Measurements from ENCODE around the gene ID3.

The ID3 gene

DNA sequence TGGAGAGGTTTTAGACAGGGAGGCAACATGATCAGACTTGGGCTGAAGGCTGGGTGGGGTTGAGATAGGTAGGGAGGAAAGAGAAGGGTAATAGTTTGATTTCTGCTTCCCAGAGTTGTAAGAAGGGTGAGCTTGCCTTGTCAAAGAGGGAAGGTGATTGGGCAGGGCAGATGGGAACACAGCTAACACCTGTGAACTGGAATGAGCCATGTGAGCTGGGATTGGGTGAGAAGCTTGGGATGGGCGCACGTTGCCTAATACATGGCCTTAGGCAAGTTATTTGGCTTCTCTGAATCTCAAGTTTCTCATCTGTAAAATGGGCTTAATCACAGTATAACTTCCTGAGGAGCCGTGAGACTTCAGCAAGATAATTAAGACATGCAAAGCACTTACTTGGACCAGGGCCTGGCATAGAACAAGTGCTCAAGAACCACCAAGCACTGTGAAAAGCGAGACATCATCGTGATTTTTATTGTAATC is 33.8 kb upstream of the ID3 start:
- Histone ChIP-seq H3K4me1 (no peaks in the 10 kb centered on the region), H3K79me2 (no peaks in the 10 kb centered on the region), H3K9ac (no peak overlapping the region), H3K4me3 (ENCODE audit: low read depth, low read length) (no peak overlapping the region), H3K9me3 (ENCODE audit: control insufficient read depth, low read length) (no peaks in the 10 kb centered on the region), H3K27ac (no peak overlapping the region), H3K27me3 (ENCODE audit: control insufficient read depth, insufficient read depth, low read length) (no peaks in the 10 kb centered on the region), H2AFZ (no peak overlapping the region), H3K4me2 (ENCODE audit: low read length) (no peak overlapping the region), H3K36me3 (ENCODE audit: control insufficient read depth, insufficient read depth, low read length) (no peaks in the 10 kb centered on the region)
- TF ChIP-seq, protein P1, sequence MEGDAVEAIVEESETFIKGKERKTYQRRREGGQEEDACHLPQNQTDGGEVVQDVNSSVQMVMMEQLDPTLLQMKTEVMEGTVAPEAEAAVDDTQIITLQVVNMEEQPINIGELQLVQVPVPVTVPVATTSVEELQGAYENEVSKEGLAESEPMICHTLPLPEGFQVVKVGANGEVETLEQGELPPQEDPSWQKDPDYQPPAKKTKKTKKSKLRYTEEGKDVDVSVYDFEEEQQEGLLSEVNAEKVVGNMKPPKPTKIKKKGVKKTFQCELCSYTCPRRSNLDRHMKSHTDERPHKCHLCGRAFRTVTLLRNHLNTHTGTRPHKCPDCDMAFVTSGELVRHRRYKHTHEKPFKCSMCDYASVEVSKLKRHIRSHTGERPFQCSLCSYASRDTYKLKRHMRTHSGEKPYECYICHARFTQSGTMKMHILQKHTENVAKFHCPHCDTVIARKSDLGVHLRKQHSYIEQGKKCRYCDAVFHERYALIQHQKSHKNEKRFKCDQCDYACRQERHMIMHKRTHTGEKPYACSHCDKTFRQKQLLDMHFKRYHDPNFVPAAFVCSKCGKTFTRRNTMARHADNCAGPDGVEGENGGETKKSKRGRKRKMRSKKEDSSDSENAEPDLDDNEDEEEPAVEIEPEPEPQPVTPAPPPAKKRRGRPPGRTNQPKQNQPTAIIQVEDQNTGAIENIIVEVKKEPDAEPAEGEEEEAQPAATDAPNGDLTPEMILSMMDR (IDR thresholded peaks at IDR 0.05) = no peak

DNA sequence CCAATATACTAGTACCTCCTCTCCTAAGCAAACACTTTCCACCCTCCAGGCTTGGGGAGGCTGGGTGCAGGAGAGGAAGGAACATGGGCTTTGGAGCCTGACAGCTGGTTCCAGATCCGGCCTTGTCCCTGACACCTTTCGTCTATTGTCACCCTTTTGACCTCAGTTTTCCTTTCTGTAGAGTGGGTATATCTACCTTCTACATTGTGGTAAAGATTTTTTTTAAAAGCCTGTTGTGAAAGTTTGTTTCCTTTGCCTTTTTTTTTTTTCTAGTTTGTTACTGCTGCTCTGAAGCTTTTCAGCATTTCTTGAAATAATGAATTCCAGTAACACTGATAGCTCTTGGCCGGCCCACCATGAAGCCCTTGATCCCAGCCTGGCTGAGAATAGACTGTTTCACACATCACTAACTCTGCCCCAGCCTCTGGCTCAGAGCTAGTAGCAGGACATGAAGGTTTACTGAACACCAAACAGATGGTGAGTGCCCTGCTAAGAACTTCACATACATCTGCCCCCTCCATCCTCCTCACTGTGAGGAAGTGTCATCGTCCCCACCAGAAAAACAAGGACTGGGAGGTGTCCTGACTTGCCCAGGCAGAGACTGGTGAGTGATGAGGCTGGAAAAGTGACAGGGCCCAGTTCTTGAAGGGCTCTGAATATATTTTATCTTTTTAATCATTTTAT is 33.0 kb upstream of the ID3 start:
- Histone ChIP-seq H3K27ac (no peak overlapping the region), H3K4me2 (ENCODE audit: low read length) (no peak overlapping the region), H2AFZ (no peak overlapping the region), H3K4me1 (no peaks in the 10 kb centered on the region), H3K4me3 (ENCODE audit: low read depth, low read length) (no peak overlapping the region), H3K36me3 (ENCODE audit: control insufficient read depth, insufficient read depth, low read length) (no peaks in the 10 kb centered on the region), H3K9ac (no peak overlapping the region), H3K9me3 (ENCODE audit: control insufficient read depth, low read length) (no peaks in the 10 kb centered on the region), H3K79me2 (no peaks in the 10 kb centered on the region), H3K27me3 (ENCODE audit: control insufficient read depth, insufficient read depth, low read length) (no peaks in the 10 kb centered on the region)
- TF ChIP-seq, protein P1 (IDR thresholded peaks at IDR 0.05) = no peak

DNA sequence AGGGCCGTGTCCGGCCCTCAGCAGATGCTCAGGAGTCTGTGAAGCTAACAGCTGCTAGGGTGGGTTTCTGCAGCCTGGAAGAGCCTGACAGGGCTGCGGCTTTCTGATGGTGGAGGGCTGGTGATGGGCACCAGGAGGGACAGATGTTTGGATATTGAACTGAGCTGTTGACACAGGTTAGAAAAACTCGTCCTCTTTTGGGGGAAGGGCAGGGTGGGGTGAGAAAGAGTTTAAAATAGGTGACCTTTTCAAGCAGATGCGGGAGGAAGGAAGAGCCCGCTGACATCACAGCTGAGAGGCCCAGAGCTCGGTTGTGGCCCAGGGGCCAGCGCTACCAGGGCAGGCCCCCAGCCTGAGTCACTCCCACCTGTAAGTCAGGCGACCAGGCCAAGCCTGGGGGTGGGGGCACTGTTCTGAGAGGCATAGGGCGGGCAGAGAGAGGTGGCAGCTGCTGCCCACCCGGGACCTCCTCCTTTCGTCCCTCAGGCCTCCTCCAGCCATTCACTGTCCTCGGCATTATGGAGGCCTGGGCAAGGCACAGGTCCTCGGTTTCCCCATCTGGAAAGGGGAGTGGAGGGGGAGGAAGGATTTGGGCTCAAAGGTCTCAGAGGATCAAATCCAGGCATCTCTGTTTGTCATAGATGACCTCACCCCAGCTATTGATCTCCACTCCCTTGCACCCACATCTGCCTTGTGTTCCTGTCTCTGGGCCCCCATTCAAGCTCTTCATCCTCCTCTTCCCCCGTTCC is 32.3 kb upstream of the ID3 start:
- no peaks in the 10 kb centered on the region for H3K4me1 ChIP-seq
- H2AFZ ChIP-seq = no peak overlapping the region
- no peaks in the 10 kb centered on the region for H3K9me3 ChIP-seq (ENCODE audit: control insufficient read depth, low read length)
- no peak overlapping the region for H3K4me2 ChIP-seq (ENCODE audit: low read length)
- TF ChIP-seq, protein P1 (IDR thresholded peaks at IDR 0.05) = no peak
- no peaks in the 10 kb centered on the region for H3K36me3 ChIP-seq (ENCODE audit: control insufficient read depth, insufficient read depth, low read length)
- H3K27ac ChIP-seq = no peak overlapping the region
- no peaks in the 10 kb centered on the region for H3K79me2 ChIP-seq
- no peak overlapping the region for H3K9ac ChIP-seq
- no peak overlapping the region for H3K4me3 ChIP-seq (ENCODE audit: low read depth, low read length)
- H3K27me3 ChIP-seq (ENCODE audit: control insufficient read depth, insufficient read depth, low read length) = no peaks in the 10 kb centered on the region

DNA sequence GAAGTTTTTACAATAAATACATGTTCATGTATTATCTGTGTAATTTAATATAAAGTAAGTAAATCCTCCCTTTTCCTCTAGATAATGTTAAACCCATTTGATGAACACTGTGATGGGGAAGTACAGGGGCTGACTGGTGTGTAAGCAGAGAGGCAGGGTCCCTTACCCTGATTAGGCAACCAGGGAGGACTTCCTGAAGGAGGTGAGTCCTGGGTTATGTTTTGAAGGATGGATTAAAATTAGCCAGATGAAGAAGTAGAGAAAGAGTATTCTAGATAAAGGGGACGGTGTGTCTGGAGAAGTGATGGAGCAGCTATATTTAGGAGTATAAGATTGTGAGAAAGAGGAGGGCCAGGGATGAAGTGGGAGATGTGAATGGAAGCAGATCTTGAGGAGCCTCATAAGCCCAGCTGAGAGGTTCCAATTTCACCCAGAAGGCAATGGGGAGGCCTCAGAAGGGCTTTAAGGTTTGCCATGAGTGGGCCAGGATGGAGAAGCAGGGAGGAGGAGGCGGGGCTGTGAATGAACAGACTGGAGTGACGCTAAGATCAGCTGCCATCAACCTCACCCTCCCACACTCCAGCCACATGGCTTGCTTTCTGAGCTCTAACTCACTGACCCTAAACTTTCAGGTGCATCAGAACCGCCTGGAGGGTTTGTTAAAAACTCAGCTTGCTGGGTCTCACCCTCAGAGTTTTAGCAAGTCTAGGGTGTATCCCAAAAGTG is 30.9 kb upstream of the ID3 start:
- TF ChIP-seq, protein P1 (IDR thresholded peaks at IDR 0.05) = no peak
- Histone ChIP-seq H3K9me3 (ENCODE audit: control insufficient read depth, low read length) (no peaks in the 10 kb centered on the region), H3K27ac (no peak overlapping the region), H3K9ac (no peak overlapping the region), H3K79me2 (no peaks in the 10 kb centered on the region), H3K4me3 (ENCODE audit: low read depth, low read length) (no peak overlapping the region), H3K4me2 (ENCODE audit: low read length) (no peak overlapping the region), H2AFZ (no peak overlapping the region), H3K36me3 (ENCODE audit: control insufficient read depth, insufficient read depth, low read length) (no peaks in the 10 kb centered on the region), H3K27me3 (ENCODE audit: control insufficient read depth, insufficient read depth, low read length) (no peaks in the 10 kb centered on the region), H3K4me1 (no peaks in the 10 kb centered on the region)
